ENCODE measurements around the gene PTGDS. TPM values are rescaled to one million over a fixed set of nuclear protein-coding genes. Genes with fewer than 3 reads are reported as not detected.

PTGDS gene
- total RNA-seq, 1 experiment from 2014 or later = 2.2 TPM

DNA sequence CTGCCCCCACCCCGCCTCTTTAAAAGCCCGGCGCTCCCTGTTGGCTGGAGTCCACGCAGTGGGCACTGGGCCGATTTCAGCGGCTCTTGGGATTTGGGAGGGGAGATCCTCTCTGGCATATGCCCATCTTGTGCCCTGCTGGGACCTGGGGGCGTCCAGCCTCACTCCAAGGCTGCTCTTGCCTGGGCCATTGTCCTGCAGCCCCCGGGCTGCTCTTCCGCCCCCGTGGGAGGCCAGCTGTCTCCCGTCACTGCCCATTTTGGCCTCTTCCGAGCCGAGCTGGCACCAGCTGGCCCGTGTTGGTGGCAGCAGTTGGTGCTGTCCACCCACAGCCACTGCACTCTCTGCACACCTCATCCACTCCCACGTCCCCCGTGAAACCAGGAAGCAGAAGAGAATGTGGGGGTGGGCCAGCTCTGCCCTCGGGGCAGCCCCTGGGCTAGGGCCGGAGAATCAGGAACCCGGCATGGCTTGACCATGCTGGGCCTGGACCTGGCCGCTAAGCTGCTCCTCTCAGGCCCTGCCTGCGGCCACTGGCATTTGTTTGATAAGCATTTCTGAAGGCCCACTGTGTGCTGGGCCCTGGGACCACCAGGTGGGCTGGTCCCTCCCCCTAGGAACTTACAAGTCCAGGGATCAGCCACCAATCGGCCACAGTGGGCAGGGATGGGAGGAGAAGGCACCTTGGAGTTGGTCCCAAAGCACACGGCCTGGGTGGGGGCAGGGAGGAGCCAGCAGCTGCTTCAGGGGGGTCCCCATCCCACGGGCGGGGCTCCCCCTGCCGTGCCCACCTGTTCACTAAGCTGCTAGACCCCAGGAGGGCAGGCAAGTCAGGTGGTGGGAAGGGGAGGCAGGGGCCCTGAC is 30.0 kb upstream of the PTGDS start:
- Mint-ChIP-seq H3K27me3 (ENCODE audit: low read depth) (no peaks in the 10 kb centered on the region), H3K9me3 (no peaks in the 10 kb centered on the region), H3K36me3 (no peaks in the 10 kb centered on the region), H3K4me3 (no peak overlapping the region), H3K27ac (no peak overlapping the region), H3K4me1 (peaks cover 10% of the 10 kb centered on the region)
- no peak for TF ChIP-seq ERG (CRISPR knock-in tag; IDR thresholded peaks at IDR 0.05)
- TF ChIP-seq, protein P1, sequence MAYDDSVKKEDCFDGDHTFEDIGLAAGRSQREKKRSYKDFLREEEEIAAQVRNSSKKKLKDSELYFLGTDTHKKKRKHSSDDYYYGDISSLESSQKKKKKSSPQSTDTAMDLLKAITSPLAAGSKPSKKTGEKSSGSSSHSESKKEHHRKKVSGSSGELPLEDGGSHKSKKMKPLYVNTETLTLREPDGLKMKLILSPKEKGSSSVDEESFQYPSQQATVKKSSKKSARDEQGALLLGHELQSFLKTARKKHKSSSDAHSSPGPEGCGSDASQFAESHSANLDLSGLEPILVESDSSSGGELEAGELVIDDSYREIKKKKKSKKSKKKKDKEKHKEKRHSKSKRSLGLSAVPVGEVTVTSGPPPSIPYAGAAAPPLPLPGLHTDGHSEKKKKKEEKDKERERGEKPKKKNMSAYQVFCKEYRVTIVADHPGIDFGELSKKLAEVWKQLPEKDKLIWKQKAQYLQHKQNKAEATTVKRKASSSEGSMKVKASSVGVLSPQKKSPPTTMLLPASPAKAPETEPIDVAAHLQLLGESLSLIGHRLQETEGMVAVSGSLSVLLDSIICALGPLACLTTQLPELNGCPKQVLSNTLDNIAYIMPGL (CRISPR knock-in tag; IDR thresholded peaks at IDR 0.05) = peak; percentile 55; the same call in 1 of the 2 replicates
- peak; percentile 53 for TF ChIP-seq ZNF423 (CRISPR knock-in tag; IDR thresholded peaks at IDR 0.05)
- ChIA-PET POLR2A (interaction anchor here (1.4 kb wide), 2 partner anchors 37 to 88 kb away, joined by 4 to 5 read pairs; no protein-coding TSS in a partner anchor), CTCF (interaction anchor here (0.6 to 8.7 kb wide), 52 partner anchors 9 to 290 kb away, joined by 3 to 151 read pairs (median 6); partner anchors contain the start of genes ABCA2, AJM1, CLIC3 and ENTPD2)
- ATAC-seq = no peak
- no peak for DNase-seq (ENCODE audit: low spot score)

DNA sequence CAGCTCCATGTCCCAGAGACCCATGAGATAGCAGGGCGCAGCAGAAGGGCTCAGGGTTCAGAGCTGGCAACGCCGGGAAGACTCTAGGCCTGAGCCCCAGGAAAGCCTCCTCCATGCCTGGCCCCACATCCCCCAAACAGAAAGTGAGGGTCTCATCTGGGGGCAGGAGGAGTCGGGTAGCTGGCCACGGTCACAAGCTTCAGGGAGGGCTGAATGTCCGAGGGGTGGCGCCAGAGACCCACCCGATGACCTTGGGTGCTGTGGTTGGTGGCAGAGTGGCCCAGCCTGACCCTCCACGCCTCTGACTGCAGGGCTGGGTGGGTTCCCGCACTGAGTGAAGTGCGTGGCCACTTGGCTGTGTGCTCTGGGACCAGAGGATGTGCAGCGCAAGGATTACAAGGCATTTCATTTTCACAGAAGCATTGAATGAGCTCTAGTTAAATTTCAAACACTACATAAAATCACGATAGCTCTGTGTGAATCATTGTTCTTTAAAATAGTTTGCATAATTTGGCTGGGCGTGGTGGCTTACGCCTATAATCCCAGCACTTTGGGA is 29.3 kb upstream of the PTGDS start:
- POLR2A ChIA-PET = interaction anchor here (1.4 kb wide), 2 partner anchors 37 to 88 kb away, joined by 4 to 5 read pairs; no protein-coding TSS in a partner anchor
- TF ChIP-seq, protein P2, sequence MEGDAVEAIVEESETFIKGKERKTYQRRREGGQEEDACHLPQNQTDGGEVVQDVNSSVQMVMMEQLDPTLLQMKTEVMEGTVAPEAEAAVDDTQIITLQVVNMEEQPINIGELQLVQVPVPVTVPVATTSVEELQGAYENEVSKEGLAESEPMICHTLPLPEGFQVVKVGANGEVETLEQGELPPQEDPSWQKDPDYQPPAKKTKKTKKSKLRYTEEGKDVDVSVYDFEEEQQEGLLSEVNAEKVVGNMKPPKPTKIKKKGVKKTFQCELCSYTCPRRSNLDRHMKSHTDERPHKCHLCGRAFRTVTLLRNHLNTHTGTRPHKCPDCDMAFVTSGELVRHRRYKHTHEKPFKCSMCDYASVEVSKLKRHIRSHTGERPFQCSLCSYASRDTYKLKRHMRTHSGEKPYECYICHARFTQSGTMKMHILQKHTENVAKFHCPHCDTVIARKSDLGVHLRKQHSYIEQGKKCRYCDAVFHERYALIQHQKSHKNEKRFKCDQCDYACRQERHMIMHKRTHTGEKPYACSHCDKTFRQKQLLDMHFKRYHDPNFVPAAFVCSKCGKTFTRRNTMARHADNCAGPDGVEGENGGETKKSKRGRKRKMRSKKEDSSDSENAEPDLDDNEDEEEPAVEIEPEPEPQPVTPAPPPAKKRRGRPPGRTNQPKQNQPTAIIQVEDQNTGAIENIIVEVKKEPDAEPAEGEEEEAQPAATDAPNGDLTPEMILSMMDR (IDR thresholded peaks at IDR 0.05) = peak; percentile 19; the same call in 1 of the 2 replicates
- TF ChIP-seq SP1 (CRISPR knock-in tag; conservative IDR thresholded peaks at IDR 0.05) = 0 out of 2 replicates have a peak, but pooled peaks have one; percentile 26
- TF ChIP-seq IRF1 (CRISPR knock-in tag; IDR thresholded peaks at IDR 0.05) = no peak
- no peak for TF ChIP-seq NR3C1 (CRISPR knock-in tag; conservative IDR thresholded peaks at IDR 0.05; ENCODE audit: low read depth)
- Mint-ChIP-seq H3K36me3 (no peaks in the 10 kb centered on the region), H3K27ac (peak overlapping the region; percentile 93), H3K4me1 (peaks cover 10% of the 10 kb centered on the region), H3K27me3 (ENCODE audit: low read depth) (no peaks in the 10 kb centered on the region), H3K9me3 (no peaks in the 10 kb centered on the region), H3K4me3 (peak overlapping the region; percentile 71)
- CTCF ChIA-PET = interaction anchor here (0.6 to 8.7 kb wide), 56 partner anchors 10 to 289 kb away, joined by 3 to 151 read pairs (median 6); partner anchors contain the start of genes ABCA2, AJM1, CLIC3 and ENTPD2
- ATAC-seq (peak; percentile 8), DNase-seq (ENCODE audit: low spot score) (peak; percentile 74)

DNA sequence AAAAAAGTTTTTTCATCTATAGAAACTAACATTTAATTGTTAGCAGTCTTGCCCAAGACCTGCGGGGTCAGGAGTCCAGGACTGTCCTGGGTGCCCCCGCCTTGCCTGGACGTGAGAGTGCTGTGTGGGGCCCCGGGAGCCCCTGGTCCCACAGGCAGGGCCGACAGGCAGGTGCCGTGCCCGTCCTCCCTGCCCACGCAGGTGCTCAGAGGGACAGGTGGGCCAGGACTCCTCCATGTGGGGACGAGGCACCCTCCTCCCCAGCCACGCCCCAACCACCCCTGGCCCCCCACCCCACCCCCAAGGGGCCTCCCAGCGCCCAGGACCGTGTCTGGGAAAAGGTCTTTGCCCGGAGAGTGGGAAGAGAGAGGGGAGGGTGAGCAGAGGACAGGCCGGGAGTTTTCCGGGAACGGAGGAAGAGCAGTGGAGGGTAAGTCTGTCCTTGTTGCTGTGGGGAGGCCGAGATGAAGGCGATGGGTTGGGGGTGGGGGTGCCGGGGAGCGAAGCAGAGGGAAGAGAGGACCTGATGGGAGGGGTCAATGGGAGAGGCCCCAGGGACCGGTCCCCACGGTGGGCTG is 28.0 kb upstream of the PTGDS start:
- TF ChIP-seq FOXK1 (CRISPR knock-in tag; IDR thresholded peaks at IDR 0.05) (no peak; the same call in 1 of the 2 replicates), ZNF232 (CRISPR knock-in tag; IDR thresholded peaks at IDR 0.05) (no peak), FOXP4 (CRISPR knock-in tag; IDR thresholded peaks at IDR 0.05) (no peak), ERG (CRISPR knock-in tag; IDR thresholded peaks at IDR 0.05) (no peak), ATF1 (CRISPR knock-in tag; IDR thresholded peaks at IDR 0.05) (no peak), ZSCAN18 (CRISPR knock-in tag; IDR thresholded peaks at IDR 0.05) (no peak), KAT7 (CRISPR knock-in tag; IDR thresholded peaks at IDR 0.05; ENCODE audit: borderline replicate concordance) (no peak), ZNF396 (CRISPR knock-in tag; IDR thresholded peaks at IDR 0.05; ENCODE audit: borderline replicate concordance) (no peak), CREM (CRISPR knock-in tag; IDR thresholded peaks at IDR 0.05) (no peak), ZNF416 (CRISPR knock-in tag; IDR thresholded peaks at IDR 0.05) (no peak), CREB1 (CRISPR knock-in tag; IDR thresholded peaks at IDR 0.05) (no peak)
- Mint-ChIP-seq H3K4me1 (peaks cover 10% of the 10 kb centered on the region), H3K4me3 (peak overlapping the region; percentile 71), H3K9me3 (no peaks in the 10 kb centered on the region), H3K36me3 (no peaks in the 10 kb centered on the region), H3K27ac (no peak overlapping the region), H3K27me3 (ENCODE audit: low read depth) (no peaks in the 10 kb centered on the region)
- ChIA-PET POLR2A (no interaction called here), CTCF (interaction anchor here (1.0 to 8.7 kb wide), 8 partner anchors 26 to 187 kb away, joined by 3 to 151 read pairs (median 10); partner anchors contain the start of genes PAXX, PTGDS, TMEM141 and TRAF2)
- no peak for DNase-seq (ENCODE audit: low spot score)
- peak; percentile 3 for ATAC-seq
